ENCODE results near the gene RBM42.
"Not testable (repeated sequence)": the region's sequence is repeated elsewhere in the genome, so short reads cannot be mapped to it uniquely, and the experiment has no call there.

The RBM42 gene

DNA sequence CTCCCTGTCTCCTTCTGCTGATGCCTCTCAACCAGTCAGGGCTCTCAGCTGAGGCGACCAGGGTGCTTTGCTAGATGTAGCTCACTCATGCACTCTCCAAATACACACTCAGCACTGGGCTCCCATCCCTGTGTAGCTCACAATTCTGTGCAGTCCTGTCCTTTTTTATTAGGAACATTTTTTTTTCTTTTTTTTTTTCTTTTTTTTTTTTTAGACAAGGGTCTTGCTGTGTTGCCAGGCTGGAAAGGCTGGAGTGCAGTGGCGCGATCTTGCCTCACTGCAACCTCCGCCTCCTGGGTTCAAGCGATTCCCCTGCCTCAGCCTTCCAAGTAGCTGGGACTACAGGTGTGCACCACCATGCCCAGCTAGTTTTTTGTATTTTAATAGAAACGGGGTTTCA is 26.0 kb downstream of the RBM42 start:
- not testable (repeated sequence) for DNase-seq (ENCODE audit: low read depth)

GRCh38 chr19:35655600-35655999 is 26.8 kb downstream of the RBM42 start:
- DNase-seq (ENCODE audit: low read depth), result no peak

DNA sequence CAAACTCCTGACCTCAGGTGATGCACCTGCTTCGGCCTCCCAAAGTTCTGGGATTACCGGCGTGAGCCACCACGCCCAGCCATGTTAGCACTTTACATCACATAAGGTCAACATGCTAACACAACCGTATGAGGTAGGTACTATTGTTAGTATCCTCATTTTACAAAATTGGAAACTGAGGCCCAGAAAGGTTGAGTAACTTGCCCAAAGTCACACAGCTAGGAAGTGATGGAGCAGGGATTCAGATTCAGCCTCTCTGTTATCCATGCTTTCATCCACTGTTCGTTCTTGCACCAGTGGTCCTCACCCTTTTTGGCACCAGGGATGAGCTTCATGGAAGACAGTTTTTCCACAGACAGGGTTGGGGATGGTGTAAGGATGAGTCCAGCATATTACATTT is 27.9 kb downstream of the RBM42 start:
- no peak for DNase-seq (ENCODE audit: low read depth)

DNA sequence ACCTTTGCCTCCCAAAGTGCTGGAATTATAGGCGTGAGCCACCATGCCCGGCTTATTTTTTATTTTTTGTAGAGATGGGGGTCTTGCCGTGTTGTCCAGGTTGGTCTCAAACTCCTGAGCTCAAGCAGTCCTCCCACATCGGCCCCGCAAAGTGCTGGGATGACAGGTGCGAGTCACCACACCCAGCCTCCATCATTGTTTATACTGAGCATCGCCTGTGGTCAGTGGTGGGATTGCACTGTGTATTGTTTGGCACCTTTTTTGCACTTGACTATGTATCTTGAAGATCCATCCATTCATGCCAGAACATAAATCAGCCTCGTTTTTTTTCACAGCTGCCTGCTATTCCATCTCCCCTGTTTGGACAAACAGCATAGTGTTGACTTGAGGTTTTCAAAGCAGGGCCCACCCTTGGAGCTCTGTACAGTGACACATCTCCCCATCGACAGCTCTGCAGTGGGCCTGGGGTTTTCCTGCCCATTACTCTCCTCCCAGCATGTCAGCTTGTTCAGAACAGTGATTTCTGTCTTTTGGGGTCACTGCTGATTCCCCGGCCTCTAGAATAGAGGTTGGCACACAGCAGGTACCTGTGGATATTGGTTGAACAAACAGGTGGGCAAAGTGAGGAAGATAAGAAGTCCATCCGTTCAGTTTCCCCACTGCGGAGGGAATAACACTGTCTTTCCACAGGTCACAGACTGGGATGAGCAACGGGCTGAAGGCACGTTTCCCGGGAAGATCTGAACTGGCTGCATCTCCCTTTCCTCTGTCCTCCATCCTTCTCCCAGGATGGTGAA is 29.3 kb downstream of the RBM42 start:
- DNase-seq (ENCODE audit: low read depth), result no peak

- DNase-seq (ENCODE audit: low read depth), result no peak
Observed at GRCh38 chr19:35661995-35662340, 33.1 kb downstream of the RBM42 start.

DNA sequence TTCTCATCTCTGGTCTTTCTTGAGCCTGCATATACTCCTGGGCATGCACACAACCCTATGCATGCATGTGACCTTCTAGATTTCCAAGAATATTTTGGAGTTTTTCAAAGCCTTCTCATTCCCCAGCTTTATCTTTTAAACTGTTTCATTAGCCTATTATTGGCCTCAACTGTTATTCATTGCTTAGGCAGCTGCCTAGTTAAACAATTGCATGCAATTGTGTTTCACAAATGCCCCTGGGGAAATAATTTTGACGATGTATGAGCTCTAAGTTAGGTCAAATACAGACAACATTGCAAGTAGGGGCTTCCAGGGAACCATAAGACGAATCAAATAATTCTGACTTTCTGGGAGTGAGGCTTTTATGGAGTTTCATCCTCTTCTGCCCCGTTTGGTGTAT is 35.1 kb downstream of the RBM42 start:
- no peak for DNase-seq (ENCODE audit: low read depth)

DNA sequence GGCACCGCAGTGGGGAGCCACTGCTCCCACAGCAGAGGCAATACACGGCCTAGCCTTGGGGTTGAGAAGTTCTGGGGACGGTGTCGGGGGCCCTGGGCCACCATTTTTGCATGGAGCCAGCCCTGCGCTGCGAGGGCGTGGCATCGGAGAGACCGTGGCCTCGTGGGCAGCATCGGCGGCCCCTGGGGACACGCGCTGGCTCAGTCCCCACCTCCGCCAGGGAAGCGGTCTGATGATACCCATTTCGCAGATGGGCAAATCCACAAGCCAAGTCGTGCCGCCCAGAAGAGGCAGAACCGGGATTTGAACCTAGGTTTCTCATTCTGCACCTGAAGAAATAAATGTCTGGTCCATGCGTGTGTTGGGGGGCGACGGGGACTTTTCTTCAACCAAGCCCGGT is 36.3 kb downstream of the RBM42 start:
- no peak for DNase-seq (ENCODE audit: low read depth)

- no peak for DNase-seq (ENCODE audit: low read depth)
Observed at GRCh38 chr19:35665604-35666003, 36.8 kb downstream of the RBM42 start.

DNA sequence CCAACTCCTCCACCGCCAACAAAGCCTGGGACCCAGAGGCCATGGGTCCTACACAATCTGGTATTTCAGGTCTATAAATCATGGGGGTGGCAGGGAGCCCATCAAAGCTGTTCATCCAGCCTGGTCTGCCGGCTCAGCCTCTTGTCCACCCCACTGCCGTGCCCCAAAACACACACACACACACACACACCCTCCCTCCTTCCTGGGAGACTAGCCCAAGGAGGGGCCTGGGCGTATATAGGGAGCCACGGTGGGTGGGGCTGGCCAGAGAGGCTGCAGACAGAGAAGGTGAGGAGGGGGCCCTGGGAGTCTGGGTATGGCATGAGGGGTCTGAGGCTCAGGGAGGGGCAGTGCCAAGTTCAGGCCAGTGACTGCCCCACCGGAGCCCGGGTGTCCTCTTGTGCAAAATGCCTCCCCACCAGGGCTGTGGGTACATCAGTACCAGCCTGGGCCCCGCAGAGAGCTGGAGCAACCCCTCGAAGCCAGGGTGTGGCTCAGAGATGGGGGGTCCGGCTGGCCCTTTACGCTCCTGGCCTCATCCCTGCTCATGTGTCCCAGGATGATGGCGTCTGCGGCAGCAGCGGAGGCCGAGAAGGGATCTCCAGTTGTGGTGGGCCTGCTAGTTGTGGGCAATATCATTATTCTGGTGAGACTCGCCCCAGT is 37.5 kb downstream of the RBM42 start, which contains the start of gene UPK1A:
Gene UPK1A (plus strand): TSS at position 267 of the 663 bp plus-strand sequence. CDS start 296 bp downstream, at position 563.
- DNase-seq (ENCODE audit: low read depth), result no peak

- no peak for DNase-seq (ENCODE audit: low read depth)
Observed at GRCh38 chr19:35669566-35669965, 40.7 kb downstream of the RBM42 start.

GRCh38 chr19:35669974-35670373 is 41.1 kb downstream of the RBM42 start:
- no peak for DNase-seq (ENCODE audit: low read depth)

DNA sequence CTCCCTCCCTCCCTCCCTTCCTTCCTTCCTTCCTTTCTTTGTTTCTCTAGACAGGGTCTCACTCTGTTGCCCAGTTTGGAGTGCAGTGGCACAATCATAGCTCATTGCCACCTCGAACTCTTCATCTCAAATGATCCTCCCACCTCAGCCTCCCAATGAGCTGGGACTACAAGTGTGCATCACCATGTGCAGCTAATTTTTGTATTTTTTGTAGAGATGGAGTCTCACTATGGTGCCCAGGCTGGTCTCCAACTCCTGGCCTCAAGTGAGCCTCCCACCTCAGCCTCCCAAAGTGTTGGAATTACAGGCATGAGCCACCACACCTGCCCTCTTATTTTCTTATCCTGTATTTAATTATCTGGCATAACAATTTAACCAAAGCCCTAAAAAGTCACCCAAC is 41.9 kb downstream of the RBM42 start:
- no peak for DNase-seq (ENCODE audit: low read depth)

GRCh38 chr19:35671818-35672217 is 43.0 kb downstream of the RBM42 start:
- no peak for DNase-seq (ENCODE audit: low read depth)

DNA sequence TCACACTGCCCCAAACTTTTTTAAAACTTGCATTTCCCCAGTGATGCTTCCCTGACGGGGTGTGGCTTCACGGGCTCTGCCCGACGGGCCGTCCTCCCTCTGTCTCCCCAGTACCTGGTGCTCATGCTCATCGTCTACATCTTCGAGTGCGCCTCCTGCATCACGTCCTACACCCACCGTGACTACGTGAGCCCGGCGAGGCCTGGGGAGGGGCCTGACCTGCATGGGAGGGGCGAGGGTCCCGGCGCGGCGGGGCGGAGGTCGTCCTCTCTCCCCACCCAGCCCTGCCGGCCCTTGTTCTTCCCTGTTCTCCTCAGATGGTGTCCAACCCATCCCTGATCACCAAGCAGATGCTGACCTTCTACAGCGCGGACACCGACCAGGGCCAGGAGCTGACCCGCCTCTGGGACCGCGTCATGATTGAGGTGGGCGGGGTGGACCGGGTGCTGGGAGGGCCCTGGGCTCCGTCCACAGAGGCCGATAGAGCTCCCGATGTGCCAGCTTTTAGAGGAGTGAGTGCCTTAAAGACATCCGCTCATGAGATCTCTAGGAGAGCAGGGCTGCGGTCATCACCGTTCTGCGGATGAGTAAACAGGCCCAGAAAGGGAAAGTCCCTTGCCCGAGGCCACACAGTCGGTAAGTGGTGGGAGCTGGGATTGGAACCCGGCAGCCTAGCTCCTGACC is 44.4 kb downstream of the RBM42 start:
- DNase-seq (ENCODE audit: low read depth), result no peak

DNA sequence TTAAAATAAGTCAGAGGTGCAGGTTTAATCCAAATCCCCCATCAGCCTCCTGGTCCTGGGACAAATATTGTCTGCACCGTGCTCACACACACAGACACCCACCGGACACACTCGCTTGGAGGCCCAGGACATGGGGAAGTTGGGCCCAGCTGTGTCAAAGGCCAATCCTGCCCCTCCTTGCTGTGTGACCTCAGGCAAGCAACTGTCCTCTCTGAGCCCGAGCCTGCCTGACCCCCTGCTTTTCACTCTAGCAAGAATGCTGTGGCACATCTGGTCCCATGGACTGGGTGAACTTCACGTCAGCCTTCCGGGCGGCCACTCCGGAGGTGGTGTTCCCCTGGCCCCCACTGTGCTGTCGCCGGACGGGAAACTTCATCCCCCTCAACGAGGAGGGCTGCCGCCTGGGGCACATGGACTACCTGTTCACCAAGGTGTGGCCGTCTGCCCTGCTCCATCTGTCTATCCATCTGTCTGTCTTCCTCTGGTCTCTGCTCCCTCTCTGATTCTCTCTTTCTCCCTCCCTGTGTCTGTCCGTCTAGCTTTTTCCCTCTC is 46.8 kb downstream of the RBM42 start:
- DNase-seq (ENCODE audit: low read depth), result no peak

All from stimulated activated CD8-positive, alpha-beta memory T cell treated with anti-CD3 and anti-CD28 coated beads, Interleukin-15, amount 100 ng/mL, for 1 hour (primary cell).